K562 (cell line): ENCODE measurements around the gene RNF114. TPM values are rescaled to one million over a fixed set of nuclear protein-coding genes. Genes with fewer than 3 reads are reported as not detected.

ENCODE experiments used
- BRD9 ChIP-seq: fragments of 450-650 bp; IDR thresholded peaks from 2 replicates; pipeline ENCODE4 v1.6.1; 2018; ENCODE audit warnings: low read depth; ENCODE audit not compliant: partially characterized antibody
- CHCHD3 ChIP-seq: fragments of 250-450 bp; sonication (Bioruptor Pico); IDR thresholded peaks from 2 replicates; pipeline ENCODE4 v2.1.2; 2022; ENCODE audit warnings: mild to moderate bottlenecking
- ETV6 ChIP-seq, 3 experiments: fragments of 150-350 bp in 1 of 3; sonication (generic) in 1 of 3; formaldehyde crosslinking in 1 of 3; IDR thresholded peaks; 2 replicates each; pipeline versions ENCODE4 v1.6.1 to v1.8.0; 2014 to 2022; ENCODE audit warnings: borderline replicate concordance in 2 of 3, low read depth in 2 of 3, antibody characterized with exemption in 1 of 3, low read length in 1 of 3, mild to moderate bottlenecking in 1 of 3, missing genetic modification reagents in 1 of 3
- FIP1L1 ChIP-seq: fragments of 200-400 bp; formaldehyde crosslinking; IDR thresholded peaks from 2 replicates; pipeline ENCODE4 v1.6.1; 2018; ENCODE audit warnings: mild to moderate bottlenecking, low read depth, low read length; ENCODE audit not compliant: poor library complexity, severe bottlenecking
- HDGF ChIP-seq: fragments of 450-650 bp; IDR thresholded peaks from 2 replicates; pipeline ENCODE4 v1.6.1; 2016
- JUNB ChIP-seq: fragments of 450-650 bp; formaldehyde crosslinking; conservative IDR thresholded peaks from 2 replicates; pipeline ENCODE4 v1.4.0; 2020; ENCODE audit warnings: mild to moderate bottlenecking
- KDM2B ChIP-seq: fragments of 250-450 bp; sonication (Bioruptor Pico); IDR thresholded peaks from 2 replicates; pipeline ENCODE4 v1.8.0; 2021; ENCODE audit warnings: mild to moderate bottlenecking, moderate library complexity
- MIER1 ChIP-seq: fragments of 450-650 bp; IDR thresholded peaks from 2 replicates; pipeline ENCODE4 v1.6.1; 2016; ENCODE audit warnings: antibody characterized with exemption, mild to moderate bottlenecking, low read depth
- PHTF2 ChIP-seq: fragments of 250-450 bp; sonication (Bioruptor Pico); IDR thresholded peaks from 2 replicates; pipeline ENCODE4 v1.5.0; 2021; ENCODE audit warnings: mild to moderate bottlenecking
- PTBP1 ChIP-seq: fragments of 200-400 bp; formaldehyde crosslinking; IDR thresholded peaks from 2 replicates; pipeline ENCODE4 v1.6.1; 2017; ENCODE audit warnings: low read depth, low read length
- SIN3B ChIP-seq: fragments of 450-650 bp; IDR thresholded peaks from 2 replicates; pipeline ENCODE4 v1.6.1; 2017; ENCODE audit warnings: low read depth, mild to moderate bottlenecking, moderate library complexity
- U2AF2 ChIP-seq: fragments of 200-400 bp; formaldehyde crosslinking; optimal IDR thresholded peaks from 2 replicates; pipeline ENCODE3; 2017; ENCODE audit warnings: low read depth, mild to moderate bottlenecking, low read length
- WHSC1 ChIP-seq: IDR thresholded peaks from one replicate; pipeline ENCODE4 v1.6.1; 2012; ENCODE audit warnings: low read length, control low read depth, inconsistent platforms
- ZBED1 ChIP-seq: IDR thresholded peaks from 2 replicates; pipeline ENCODE4 v1.6.1; 2014
- ZNF146 ChIP-seq: IDR thresholded peaks from one replicate; pipeline ENCODE4 v1.6.1; 2018; ENCODE audit warnings: missing compliant biosample characterization; ENCODE audit not compliant: unreplicated experiment
- ZNF830 ChIP-seq: fragments of 250-450 bp; sonication (Bioruptor Pico); IDR thresholded peaks from 2 replicates; pipeline ENCODE4 v1.5.0; 2021; ENCODE audit warnings: mild to moderate bottlenecking
- polyA plus RNA-seq, 8 experiments: library from polyadenylated mRNA; depleted of rRNA in 4 of 8; stranded (reverse) in 5 of 8; unstranded in 3 of 8; fragments of >200 nt; fragmentation: Nextera tagmentation in 2 of 8; fragmentation: Illumina TruSeq in 1 of 8; extraction: Ambion mirVana in 2 of 8; extraction: Trizol in 1 of 8; gene quantifications; 2 replicates each; pipeline versions ENCODE4 v1.2.1 to v1.2.3, GENCODE V29; 2011 to 2014; ENCODE audit warnings: inconsistent platforms in 1 of 8, missing spikeins in 1 of 8
- total RNA-seq, 7 experiments: library from RNA; depleted of rRNA in 6 of 7; stranded (reverse); fragments of >200 nt in 6 of 7; fragmentation: Illumina TruSeq in 2 of 7; extraction: Trizol in 2 of 7; gene quantifications; 2 replicates each; pipeline versions ENCODE4 v1.2.1 to v1.2.3, GENCODE V29; 2011 to 2021; ENCODE audit warnings: low replicate concordance in 1 of 7
- TF ChIP-seq, protein P1 (sequence below): IDR thresholded peaks from 2 replicates; pipeline ENCODE4 v1.6.1; 2011; ENCODE audit not compliant: insufficient read length; ENCODE audit errors: extremely low read depth
- TF ChIP-seq, protein P2 (sequence below), 2 experiments: fragments of 200-800 bp in 1 of 2; sonication (Bioruptor generic) in 1 of 2; sonication (generic) in 1 of 2; formaldehyde crosslinking in 1 of 2; IDR thresholded peaks in 1 of 2; conservative IDR thresholded peaks in 1 of 2; 2 replicates each; pipeline versions ENCODE4 v1.5.0 to v1.6.1; 2016 to 2020; ENCODE audit warnings: missing compliant biosample characterization in 1 of 2, missing genetic modification characterization in 1 of 2, missing genetic modification reagents in 1 of 2
- TF ChIP-seq, protein P3 (sequence below): sonication (generic); IDR thresholded peaks from 2 replicates; pipeline ENCODE4 v1.6.1; 2016

Gene RNF114
- total and polyA plus RNA-seq, 9 of the 15 experiments (the other 6 are each of a cell fraction or from before 2014, with no cell fraction given) = 38.6 to 111 (median 62.6) TPM

DNA sequence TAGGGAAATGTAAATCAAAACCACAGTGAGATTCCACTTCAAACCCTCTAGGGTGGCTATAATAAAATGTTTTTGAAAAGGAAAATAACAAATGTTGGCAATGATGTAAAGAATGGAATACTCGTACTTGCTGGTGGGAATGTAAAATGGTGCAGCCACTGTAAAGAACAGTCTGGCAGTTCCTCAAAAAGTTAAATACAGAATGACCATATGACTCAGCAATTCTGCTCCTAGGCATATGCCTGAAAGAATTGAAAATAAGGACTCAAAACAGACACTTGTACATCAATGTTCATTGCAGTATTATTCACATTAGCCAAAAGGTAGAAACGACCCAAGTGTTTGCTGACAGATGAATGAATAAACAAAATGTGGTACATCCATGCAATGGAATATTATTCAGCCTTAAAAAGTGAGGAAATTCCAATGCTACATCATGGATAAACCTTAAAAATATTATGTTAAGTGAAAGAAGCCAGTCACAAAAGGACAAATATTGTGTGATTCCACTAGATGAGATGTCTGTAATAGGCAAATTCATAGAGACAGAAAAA is 10.2 kb upstream of the RNF114 start (continued):
- no peak for TF ChIP-seq PHTF2 (CRISPR knock-in tag)
- peak; percentile 87 for TF ChIP-seq ZNF146 (CRISPR knock-in tag)
- no peak for TF ChIP-seq KDM2B
- TF ChIP-seq HDGF = no peak
- TF ChIP-seq ZBED1 = no peak
- TF ChIP-seq CHCHD3 (CRISPR knock-in tag) = no peak
- TF ChIP-seq, protein P1, sequence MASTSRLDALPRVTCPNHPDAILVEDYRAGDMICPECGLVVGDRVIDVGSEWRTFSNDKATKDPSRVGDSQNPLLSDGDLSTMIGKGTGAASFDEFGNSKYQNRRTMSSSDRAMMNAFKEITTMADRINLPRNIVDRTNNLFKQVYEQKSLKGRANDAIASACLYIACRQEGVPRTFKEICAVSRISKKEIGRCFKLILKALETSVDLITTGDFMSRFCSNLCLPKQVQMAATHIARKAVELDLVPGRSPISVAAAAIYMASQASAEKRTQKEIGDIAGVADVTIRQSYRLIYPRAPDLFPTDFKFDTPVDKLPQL = no peak
- no peak for TF ChIP-seq SIN3B
- TF ChIP-seq ETV6 (IDR thresholded peaks at IDR 0.05; ENCODE audit: borderline replicate concordance in 1 of 2, low read depth in 2 of 2, low read length in 1 of 2) = no peak
- TF ChIP-seq ETV6 (CRISPR knock-in tag; IDR thresholded peaks at IDR 0.05; ENCODE audit: borderline replicate concordance) = no peak
- TF ChIP-seq PTBP1 = no peak
- no peak for TF ChIP-seq FIP1L1
- TF ChIP-seq BRD9 = no peak
- TF ChIP-seq, protein P2, sequence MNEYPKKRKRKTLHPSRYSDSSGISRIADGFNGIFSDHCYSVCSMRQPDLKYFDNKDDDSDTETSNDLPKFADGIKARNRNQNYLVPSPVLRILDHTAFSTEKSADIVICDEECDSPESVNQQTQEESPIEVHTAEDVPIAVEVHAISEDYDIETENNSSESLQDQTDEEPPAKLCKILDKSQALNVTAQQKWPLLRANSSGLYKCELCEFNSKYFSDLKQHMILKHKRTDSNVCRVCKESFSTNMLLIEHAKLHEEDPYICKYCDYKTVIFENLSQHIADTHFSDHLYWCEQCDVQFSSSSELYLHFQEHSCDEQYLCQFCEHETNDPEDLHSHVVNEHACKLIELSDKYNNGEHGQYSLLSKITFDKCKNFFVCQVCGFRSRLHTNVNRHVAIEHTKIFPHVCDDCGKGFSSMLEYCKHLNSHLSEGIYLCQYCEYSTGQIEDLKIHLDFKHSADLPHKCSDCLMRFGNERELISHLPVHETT (CRISPR knock-in tag; conservative IDR thresholded peaks at IDR 0.05 in 1 of 2, IDR thresholded peaks at IDR 0.05 in 1 of 2) = no peak
- TF ChIP-seq U2AF2 = no peak
- no peak for TF ChIP-seq ZNF830
- TF ChIP-seq MIER1 = no peak
- TF ChIP-seq, protein P3, sequence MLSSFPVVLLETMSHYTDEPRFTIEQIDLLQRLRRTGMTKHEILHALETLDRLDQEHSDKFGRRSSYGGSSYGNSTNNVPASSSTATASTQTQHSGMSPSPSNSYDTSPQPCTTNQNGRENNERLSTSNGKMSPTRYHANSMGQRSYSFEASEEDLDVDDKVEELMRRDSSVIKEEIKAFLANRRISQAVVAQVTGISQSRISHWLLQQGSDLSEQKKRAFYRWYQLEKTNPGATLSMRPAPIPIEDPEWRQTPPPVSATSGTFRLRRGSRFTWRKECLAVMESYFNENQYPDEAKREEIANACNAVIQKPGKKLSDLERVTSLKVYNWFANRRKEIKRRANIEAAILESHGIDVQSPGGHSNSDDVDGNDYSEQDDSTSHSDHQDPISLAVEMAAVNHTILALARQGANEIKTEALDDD = no peak
- no peak for TF ChIP-seq JUNB (CRISPR knock-in tag)
- TF ChIP-seq WHSC1 = no peak
